Measurements from ENCODE around the gene ILF2. TPM values are rescaled to one million over a fixed set of nuclear protein-coding genes. Genes with fewer than 3 reads are reported as not detected.
A peak's percentile ranks its signal among the peaks of the same experiment; 100 is the strongest.
"Not testable (repeated sequence)": the region's sequence is repeated elsewhere in the genome, so short reads cannot be mapped to it uniquely, and the experiment has no call there.

ILF2 gene
- total RNA-seq, 4 donors from 2014 or later = 80.2 to 201 (median 122) TPM

DNA sequence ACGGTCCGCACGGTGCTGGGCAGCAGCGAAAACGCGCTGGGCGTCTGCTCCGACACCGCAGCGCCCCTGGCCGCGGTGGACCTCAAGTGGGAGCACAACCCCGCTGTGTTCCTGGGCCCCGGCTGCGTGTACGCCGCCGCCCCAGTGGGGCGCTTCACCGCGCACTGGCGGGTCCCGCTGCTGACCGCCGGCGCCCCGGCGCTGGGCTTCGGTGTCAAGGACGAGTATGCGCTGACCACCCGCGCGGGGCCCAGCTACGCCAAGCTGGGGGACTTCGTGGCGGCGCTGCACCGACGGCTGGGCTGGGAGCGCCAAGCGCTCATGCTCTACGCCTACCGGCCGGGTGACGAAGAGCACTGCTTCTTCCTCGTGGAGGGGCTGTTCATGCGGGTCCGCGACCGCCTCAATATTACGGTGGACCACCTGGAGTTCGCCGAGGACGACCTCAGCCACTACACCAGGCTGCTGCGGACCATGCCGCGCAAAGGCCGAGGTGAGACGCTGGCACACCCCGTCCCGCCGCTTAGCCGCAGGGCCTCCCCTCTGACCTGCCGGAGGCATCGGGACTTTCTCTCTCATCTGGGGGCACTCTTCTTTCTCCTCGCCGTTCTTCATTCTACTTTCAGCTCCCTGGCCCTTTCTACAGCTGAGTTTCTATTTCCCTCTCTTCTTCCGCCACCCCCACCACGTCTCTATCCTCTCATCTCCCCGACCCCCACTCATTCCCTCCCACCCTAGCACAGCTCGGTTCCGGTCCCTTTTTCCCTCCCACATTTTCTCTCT, 8.7 kb upstream of the ILF2 start:
- no peak for DNase-seq (ENCODE audit: low spot score)
- TF ChIP-seq, protein P1, sequence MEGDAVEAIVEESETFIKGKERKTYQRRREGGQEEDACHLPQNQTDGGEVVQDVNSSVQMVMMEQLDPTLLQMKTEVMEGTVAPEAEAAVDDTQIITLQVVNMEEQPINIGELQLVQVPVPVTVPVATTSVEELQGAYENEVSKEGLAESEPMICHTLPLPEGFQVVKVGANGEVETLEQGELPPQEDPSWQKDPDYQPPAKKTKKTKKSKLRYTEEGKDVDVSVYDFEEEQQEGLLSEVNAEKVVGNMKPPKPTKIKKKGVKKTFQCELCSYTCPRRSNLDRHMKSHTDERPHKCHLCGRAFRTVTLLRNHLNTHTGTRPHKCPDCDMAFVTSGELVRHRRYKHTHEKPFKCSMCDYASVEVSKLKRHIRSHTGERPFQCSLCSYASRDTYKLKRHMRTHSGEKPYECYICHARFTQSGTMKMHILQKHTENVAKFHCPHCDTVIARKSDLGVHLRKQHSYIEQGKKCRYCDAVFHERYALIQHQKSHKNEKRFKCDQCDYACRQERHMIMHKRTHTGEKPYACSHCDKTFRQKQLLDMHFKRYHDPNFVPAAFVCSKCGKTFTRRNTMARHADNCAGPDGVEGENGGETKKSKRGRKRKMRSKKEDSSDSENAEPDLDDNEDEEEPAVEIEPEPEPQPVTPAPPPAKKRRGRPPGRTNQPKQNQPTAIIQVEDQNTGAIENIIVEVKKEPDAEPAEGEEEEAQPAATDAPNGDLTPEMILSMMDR (IDR thresholded peaks at IDR 0.05) = no peak
- peak; percentile 49 for ATAC-seq (ENCODE audit: low FRiP score)

DNA sequence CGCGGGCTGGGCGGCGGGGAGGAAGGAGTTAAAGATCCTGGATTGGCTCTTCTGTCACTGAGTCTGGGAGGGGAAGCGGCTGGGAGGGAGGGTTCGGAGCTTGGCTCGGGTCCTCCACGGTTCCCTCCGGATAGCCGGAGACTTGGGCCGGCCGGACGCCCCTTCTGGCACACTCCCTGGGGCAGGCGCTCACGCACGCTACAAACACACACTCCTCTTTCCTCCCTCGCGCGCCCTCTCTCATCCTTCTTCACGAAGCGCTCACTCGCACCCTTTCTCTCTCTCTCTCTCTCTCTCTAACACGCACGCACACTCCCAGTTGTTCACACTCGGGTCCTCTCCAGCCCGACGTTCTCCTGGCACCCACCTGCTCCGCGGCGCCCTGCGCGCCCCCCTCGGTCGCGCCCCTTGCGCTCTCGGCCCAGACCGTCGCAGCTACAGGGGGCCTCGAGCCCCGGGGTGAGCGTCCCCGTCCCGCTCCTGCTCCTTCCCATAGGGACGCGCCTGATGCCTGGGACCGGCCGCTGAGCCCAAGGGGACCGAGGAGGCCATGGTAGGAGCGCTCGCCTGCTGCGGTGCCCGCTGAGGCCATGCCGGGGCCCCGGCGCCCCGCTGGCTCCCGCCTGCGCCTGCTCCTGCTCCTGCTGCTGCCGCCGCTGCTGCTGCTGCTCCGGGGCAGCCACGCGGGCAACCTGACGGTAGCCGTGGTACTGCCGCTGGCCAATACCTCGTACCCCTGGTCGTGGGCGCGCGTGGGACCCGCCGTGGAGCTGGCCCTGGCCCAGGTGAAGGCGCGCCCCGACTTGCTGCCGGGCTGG, 7.9 kb upstream of the ILF2 start, which contains the start of gene NPR1:
Gene NPR1 (plus strand): TSS at position 170 of the 818 bp plus-strand sequence. CDS start 421 bp downstream, at position 591.
- TF ChIP-seq, protein P1 (IDR thresholded peaks at IDR 0.05) = no peak
- DNase-seq (ENCODE audit: low spot score) (no peak), ATAC-seq (ENCODE audit: low FRiP score) (peak; percentile 55)

DNA sequence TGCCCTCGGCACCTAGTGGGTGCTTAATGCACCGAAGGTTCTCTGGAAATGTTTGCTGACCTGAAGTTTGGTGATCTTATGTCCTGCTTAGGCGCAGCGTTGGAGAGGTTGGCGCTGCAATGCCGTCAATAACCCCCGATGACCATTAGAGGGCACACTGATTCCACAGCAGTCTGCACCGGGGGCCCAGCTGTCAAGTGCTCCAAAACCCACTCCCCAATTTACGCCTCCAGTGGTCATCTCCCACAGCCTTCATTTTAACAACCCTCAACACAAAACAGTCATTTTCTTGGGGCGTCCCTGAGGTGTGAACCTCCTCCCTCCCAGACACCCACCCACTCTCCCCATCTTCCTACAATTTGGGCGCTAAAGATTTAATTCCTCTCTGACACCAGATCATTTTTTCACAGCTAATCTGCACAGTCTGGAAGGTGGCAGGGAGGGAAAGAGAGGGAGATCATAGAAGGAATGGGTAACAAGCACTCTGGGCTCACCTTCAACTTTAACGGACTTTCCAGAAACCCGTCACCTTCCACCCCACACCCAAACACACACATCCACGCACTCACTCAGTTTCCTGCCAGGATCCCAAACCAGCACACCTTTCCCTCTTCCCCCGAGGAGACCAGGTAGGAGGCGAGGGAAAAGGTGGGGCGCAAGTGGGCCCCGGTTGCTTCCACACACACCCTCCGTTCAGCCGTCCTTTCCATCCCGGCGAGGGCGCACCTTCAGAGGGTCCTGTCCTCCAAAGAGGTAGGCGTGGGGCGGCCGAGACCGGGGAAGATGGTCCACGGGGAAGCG, 7.1 kb upstream of the ILF2 start:
- TF ChIP-seq, protein P1 (IDR thresholded peaks at IDR 0.05) = peak in 1 of 3 donors; percentile 39
- no peak for DNase-seq (ENCODE audit: low spot score)
- ATAC-seq (ENCODE audit: low FRiP score) = peak; percentile 60

DNA sequence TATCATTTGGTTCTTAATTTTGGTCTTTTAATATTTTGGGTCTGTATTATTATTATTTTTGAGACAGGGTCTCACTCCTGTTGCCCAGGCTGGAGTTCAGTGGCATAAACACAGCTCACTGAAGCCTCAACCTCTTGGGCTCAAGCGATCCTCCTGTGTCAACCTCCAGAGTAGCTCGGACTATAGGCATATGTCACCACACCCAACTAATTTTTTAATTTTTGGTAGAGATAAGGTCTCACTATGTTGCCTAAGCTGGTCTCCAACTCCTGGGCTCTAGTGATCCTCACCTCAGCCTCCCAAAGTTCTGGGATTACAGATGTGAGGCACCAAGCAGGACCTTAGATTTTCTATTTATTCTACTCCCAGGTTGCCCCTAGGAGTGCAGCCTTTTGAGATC, 2.7 kb upstream of the ILF2 start:
- DNase-seq (ENCODE audit: low spot score) = no peak
- no peak for ATAC-seq (ENCODE audit: low FRiP score)
- TF ChIP-seq, protein P1 (IDR thresholded peaks at IDR 0.05) = no peak

DNA sequence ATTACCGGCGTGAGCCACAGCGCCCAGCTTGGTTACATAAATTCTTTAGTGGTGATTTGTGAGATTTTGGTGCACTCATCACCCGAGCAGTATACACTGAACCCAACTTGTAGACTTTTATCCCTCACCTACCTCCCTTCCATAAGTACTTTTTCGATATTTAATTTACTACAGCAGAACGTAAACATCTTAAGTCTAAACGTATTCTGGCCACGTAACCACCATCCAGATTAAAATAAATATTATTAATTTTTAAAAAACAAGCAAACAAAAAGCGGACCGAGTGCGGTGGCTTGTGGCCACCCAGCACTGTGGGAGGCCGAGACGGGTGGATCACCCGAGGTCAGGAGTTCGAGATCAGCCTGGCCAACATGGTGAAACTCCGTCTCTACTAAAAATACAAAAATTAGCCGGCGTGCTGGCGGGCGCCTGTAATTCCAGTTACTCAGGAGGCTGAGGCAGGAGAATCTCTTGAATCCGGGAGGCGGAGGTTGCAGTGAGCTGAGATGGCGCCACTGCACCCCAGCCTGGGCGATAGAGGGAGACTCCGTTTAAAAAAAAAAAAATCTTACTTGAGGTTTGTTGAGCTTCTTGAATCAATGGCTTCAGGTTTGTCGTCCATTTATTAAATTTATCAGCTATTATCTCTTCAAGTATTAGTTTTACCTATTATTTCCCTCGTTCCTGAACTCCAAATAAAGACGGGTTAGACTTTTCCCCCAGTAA, 998 bp upstream of the ILF2 start:
- not testable (repeated sequence) for DNase-seq (ENCODE audit: low spot score)
- peak; percentile 79 for ATAC-seq (ENCODE audit: low FRiP score)

DNA sequence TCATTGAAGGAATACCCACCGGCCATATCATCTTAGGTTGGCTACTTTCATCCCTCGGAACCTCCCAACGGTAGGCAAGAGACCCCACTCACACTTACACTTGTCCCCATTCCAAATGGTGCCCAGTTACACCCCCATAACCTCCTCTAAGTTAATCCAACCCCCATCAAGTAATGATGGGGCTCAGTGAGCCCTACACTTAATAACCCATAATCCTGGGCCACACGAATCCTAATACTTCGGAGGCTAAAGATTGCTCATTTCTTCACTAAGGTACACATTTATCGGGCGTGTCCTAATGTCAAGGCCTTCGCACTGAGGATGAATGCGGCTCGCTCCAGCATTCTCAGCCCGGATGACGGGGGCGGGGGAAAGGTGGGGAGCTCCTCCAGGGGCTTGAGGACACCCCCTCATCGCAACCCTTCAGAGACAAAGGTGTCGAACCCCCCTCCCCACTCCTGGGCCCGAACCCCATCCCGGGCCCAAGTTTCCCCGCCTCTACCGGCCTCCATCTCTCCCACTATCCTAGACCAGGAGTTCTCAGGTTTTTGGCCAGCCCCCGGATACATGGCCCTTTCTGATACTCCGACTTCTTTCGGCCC, 435 bp downstream of the ILF2 start:
- TF ChIP-seq, protein P1 (IDR thresholded peaks at IDR 0.05) = no peak
- DNase-seq (ENCODE audit: low spot score) (no peak), ATAC-seq (ENCODE audit: low FRiP score) (peak; percentile 17)

All from omental fat pad (tissue), 4 donors.